ENCODE measurements around the gene CFL2. TPM values are rescaled to one million over a fixed set of nuclear protein-coding genes. Genes with fewer than 3 reads are reported as not detected.

CFL2 gene
- total RNA-seq (10 to 100 TPM; 66.8 to 67.7 TPM), polyA plus RNA-seq (ENCODE audit: insufficient read depth, low read depth, low replicate concordance) (92.4 TPM)
- long read RNA-seq, donor 1, full-length matches to known transcripts: 22 of 22 reads
- long read RNA-seq, donor 1, partial matches to known transcripts: 0 of 22 reads
- long read RNA-seq, donor 1, other reads (novel, unspliced or antisense): 0 of 22 reads
- long read RNA-seq, donor 2, full-length matches to known transcripts: 24 of 24 reads
- long read RNA-seq, donor 2, partial matches to known transcripts: 0 of 24 reads
- long read RNA-seq, donor 2, other reads (novel, unspliced or antisense): 0 of 24 reads

DNA sequence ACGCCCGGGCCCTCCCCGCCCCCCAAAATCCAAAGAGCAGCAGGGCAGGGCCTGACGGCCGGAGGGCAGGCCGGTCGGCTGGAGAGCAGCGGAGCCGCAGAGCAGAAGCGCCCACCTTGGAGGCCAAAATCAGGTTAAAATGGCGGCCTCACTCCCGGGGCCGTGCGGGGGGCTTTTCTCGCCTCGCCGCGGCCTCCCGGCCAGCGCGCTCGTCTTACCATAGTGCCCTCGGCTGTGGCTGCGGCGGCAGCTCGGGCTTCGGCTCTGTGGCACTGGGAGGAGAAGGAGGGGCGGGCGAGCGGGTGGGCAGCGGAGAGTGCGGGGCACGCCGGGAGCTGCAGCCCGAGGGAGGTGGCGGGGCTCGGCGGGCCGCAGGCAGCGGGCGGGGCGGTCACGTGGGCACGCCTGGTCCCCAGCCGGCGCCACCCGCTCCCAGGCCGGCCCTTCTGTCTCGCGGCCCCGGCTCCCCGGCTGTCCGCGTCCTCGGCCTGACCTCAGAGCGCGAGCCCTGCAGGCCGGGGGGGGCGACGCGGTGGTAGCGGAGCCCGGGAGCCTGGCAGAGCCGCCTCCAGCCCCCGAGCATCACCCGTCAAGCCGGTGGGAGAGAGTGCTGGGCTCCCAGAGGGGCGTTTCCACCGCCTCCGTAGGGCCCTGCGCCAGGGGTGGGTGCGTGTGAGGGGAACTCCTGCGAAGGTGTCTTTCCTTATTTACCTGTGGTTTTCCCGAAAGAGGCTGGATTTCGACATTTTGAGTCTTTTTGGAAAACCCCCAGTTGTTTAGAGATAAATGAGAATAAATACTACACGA is at the start of gene CFL2:
Gene CFL2, minus strand, starts transcription at position 274 of the 807 bp plus-strand sequence. Its CDS starts 53 bp downstream, at position 221.
- Histone ChIP-seq H3K27ac (peak within 1 kb of the TSS; percentile 98), H3K9me3 (no peaks in the 10 kb centered on the region), H3K4me1 (peaks cover 30% of the 10 kb centered on the region), H3K4me3 (peak within 1 kb of the TSS; percentile 96 to 97), H3K36me3 (ENCODE audit: low read depth, missing control alignments) (no peaks in the 10 kb centered on the region), H3K27me3 (no peaks in the 10 kb centered on the region)
- intact Hi-C loops (cut with DNase I; ENCODE audit: low total_unique reads): no loop called here
- DNase-seq: peak; percentile 90
- peak; percentile 5 for TF ChIP-seq POLR2A (IDR thresholded peaks at IDR 0.05)
- TF ChIP-seq, protein P1, sequence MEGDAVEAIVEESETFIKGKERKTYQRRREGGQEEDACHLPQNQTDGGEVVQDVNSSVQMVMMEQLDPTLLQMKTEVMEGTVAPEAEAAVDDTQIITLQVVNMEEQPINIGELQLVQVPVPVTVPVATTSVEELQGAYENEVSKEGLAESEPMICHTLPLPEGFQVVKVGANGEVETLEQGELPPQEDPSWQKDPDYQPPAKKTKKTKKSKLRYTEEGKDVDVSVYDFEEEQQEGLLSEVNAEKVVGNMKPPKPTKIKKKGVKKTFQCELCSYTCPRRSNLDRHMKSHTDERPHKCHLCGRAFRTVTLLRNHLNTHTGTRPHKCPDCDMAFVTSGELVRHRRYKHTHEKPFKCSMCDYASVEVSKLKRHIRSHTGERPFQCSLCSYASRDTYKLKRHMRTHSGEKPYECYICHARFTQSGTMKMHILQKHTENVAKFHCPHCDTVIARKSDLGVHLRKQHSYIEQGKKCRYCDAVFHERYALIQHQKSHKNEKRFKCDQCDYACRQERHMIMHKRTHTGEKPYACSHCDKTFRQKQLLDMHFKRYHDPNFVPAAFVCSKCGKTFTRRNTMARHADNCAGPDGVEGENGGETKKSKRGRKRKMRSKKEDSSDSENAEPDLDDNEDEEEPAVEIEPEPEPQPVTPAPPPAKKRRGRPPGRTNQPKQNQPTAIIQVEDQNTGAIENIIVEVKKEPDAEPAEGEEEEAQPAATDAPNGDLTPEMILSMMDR (IDR thresholded peaks at IDR 0.05): no peak
- 0 to 1% methylated on average over 21 to 44 of the region's 76 CpGs for WGBS, 2 donors

DNA sequence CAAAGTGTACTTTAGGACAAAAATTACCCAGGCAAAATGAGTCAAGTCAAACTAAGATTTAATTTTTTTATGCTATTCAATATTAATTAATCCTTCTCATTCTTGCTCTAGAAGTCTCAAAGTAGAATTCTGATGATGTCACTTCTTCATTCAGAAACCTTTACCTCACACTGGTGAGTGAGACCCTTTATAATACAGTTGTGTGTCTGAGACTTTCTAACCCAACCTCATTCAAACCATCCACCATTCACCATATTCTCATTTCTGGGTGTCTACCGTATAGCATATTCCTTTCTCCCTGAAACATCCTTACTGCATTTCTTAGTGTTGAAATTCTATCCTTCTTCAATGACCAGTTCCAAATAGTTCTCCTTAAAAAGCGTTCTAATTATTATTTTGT is 40.8 kb upstream of the CFL2 start:
- no peak for TF ChIP-seq POLR2A (IDR thresholded peaks at IDR 0.05)
- TF ChIP-seq, protein P1 (IDR thresholded peaks at IDR 0.05): no peak
- H3K9me3 ChIP-seq: no peaks in the 10 kb centered on the region
- intact Hi-C loops (cut with DNase I; ENCODE audit: low total_unique reads): no loop called here
- H3K27me3 ChIP-seq: no peaks in the 10 kb centered on the region
- WGBS, 2 donors: 95 to 100% methylated on average over 2 of the region's 2 CpGs
- H3K4me3 ChIP-seq: no peak overlapping the region
- peaks cover 4% of the 10 kb centered on the region for H3K4me1 ChIP-seq
- H3K27ac ChIP-seq: no peak overlapping the region
- no peaks in the 10 kb centered on the region for H3K36me3 ChIP-seq (ENCODE audit: low read depth, missing control alignments)
- DNase-seq: no peak

- Histone ChIP-seq H3K27ac (no peak overlapping the region), H3K9me3 (no peaks in the 10 kb centered on the region), H3K36me3 (ENCODE audit: low read depth, missing control alignments) (no peaks in the 10 kb centered on the region), H3K27me3 (no peaks in the 10 kb centered on the region), H3K4me3 (no peak overlapping the region), H3K4me1 (peaks cover 4% of the 10 kb centered on the region)
- no peak for TF ChIP-seq POLR2A (IDR thresholded peaks at IDR 0.05)
- TF ChIP-seq, protein P1 (IDR thresholded peaks at IDR 0.05): no peak
- intact Hi-C loops (cut with DNase I; ENCODE audit: low total_unique reads): no loop called here
- DNase-seq: no peak
- WGBS, 2 donors: 90 to 94% methylated on average over 1 of the region's 1 CpG
These were observed 40.3 kb upstream of the CFL2 start for GRCh38 chr14:34754687-34755086.

- H3K27me3 ChIP-seq: no peaks in the 10 kb centered on the region
- H3K27ac ChIP-seq: peak overlapping the region in 1 of 2 donors; percentile 24
- no peak for DNase-seq
These were observed 36.3 kb upstream of the CFL2 start for GRCh38 chr14:34750670-34751069.

More at GRCh38 chr14:34750670-34751069, 36.3 kb upstream of the CFL2 start:
- H3K4me3 ChIP-seq: no peak overlapping the region
- no peak for TF ChIP-seq POLR2A (IDR thresholded peaks at IDR 0.05)
- TF ChIP-seq, protein P1 (IDR thresholded peaks at IDR 0.05): no peak
- intact Hi-C loops (cut with DNase I; ENCODE audit: low total_unique reads): no loop called here
- H3K9me3 ChIP-seq: no peaks in the 10 kb centered on the region
- H3K36me3 ChIP-seq (ENCODE audit: low read depth, missing control alignments): no peaks in the 10 kb centered on the region
- peaks cover 4% of the 10 kb centered on the region for H3K4me1 ChIP-seq

Data from testis (tissue), 5 donors.